Mammary epithelial cell (primary cell): ENCODE data around the gene ASB4.
A peak's percentile ranks its signal among the peaks of the same experiment; 100 is the strongest.

Source experiments
- CTCF ChIP-seq, 2 donors: IDR thresholded peaks in 1 of 2; conservative IDR thresholded peaks in 1 of 2; 2 replicates each; pipeline ENCODE4 v1.5.1; 2011 to 2012; ENCODE audit warnings: inconsistent platforms in 2 of 2, low read length in 2 of 2, mild to moderate bottlenecking in 2 of 2, control low read depth in 1 of 2, low read depth in 1 of 2; ENCODE audit not compliant: insufficient read depth in 1 of 2; ENCODE audit errors: extremely low read depth in 1 of 2
- EZH2 ChIP-seq: IDR thresholded peaks from 2 replicates; pipeline ENCODE4 v1.6.1; 2012; ENCODE audit warnings: low read length, inconsistent platforms, borderline replicate concordance

GRCh38 chr7:95527033-95527775, 41.5 kb downstream of the ASB4 start:
- TF ChIP-seq CTCF (conservative IDR thresholded peaks at IDR 0.05 in 1 of 2, IDR thresholded peaks at IDR 0.05 in 1 of 2; ENCODE audit: extremely low read depth in 1 of 2, insufficient read depth in 1 of 2, low read depth in 1 of 2, low read length in 2 of 2), result peak; percentile 85 to 95
- TF ChIP-seq EZH2, result no peak
